Prostate gland (tissue), 2 donors: ENCODE results near the gene BANP.

Source experiments
- CTCF ChIP-seq, 4 experiments: fragments of 200-600 bp in 2 of 4; fragments of 450-650 bp in 2 of 4; sonication (generic) in 2 of 4; IDR thresholded peaks; 1 replicate in 3 of 4; 2 replicates in 1 of 4; pipeline ENCODE4 v1.5.1; 2016 to 2019; ENCODE audit warnings: antibody characterized with exemption in 4 of 4, mild to moderate bottlenecking in 2 of 4, moderate library complexity in 2 of 4
- POLR2A ChIP-seq: fragments of 450-650 bp; IDR thresholded peaks from one replicate; pipeline ENCODE4 v1.6.1; 2016; ENCODE audit warnings: antibody characterized with exemption, mild to moderate bottlenecking
- POLR2AphosphoS5 ChIP-seq: sonication (generic); formaldehyde crosslinking; IDR thresholded peaks from one replicate; pipeline ENCODE4 v1.6.1; 2017; ENCODE audit warnings: antibody characterized with exemption

GRCh38 chr16:87970186-87970585 is 19.0 kb downstream of the BANP start:
- TF ChIP-seq CTCF (IDR thresholded peaks at IDR 0.05) (no peak), POLR2A (no peak), POLR2AphosphoS5 (no peak)
